HCT116 (cell line): ENCODE results near the gene SNPH. TPM values are rescaled to one million over a fixed set of nuclear protein-coding genes. Genes with fewer than 3 reads are reported as not detected.
A peak's percentile ranks its signal among the peaks of the same experiment; 100 is the strongest.
"Not testable (repeated sequence)": the region's sequence is repeated elsewhere in the genome, so short reads cannot be mapped to it uniquely, and the experiment has no call there.

ENCODE experiments used
- ATAC-seq: fragments of 200-7000 bp; cut with Tn5 transposase; 2 replicates; pipeline ENCODE4 v1.9.1; 2020; ENCODE audit warnings: mild to moderate bottlenecking, moderate library complexity
- BruUV-seq: library from RNA; stranded (reverse); fragments of 400-500 nt; replicated peaks from 2 replicates; lab custom pipeline; 2021; lab: Mats Ljungman, UMichigan
- CTCF ChIA-PET: fragments of 300-600 bp; sonication (Branson Sonifier 250); formaldehyde crosslinking; loops from one replicate; lab custom pipeline; 2021; ENCODE audit warnings: antibody characterized with exemption; lab: Charles Lee
- POLR2A ChIA-PET: fragments of 300-600, 350-600 bp; sonication (Branson Sonifier 250); formaldehyde crosslinking; loops from one replicate; lab custom pipeline; 2021; ENCODE audit warnings: antibody characterized with exemption; lab: Charles Lee
- RAD21 ChIA-PET, 2 experiments: fragments of 300-600 bp; sonication (Branson Sonifier 250); formaldehyde crosslinking; loops; one replicate each; lab custom pipeline; 2023; ENCODE audit warnings: low total read pairs in 2 of 2; ENCODE audit not compliant: uncharacterized antibody in 2 of 2, unreplicated experiment in 2 of 2, low non-redundant PET in 1 of 2; lab: Charles Lee
- DNase-seq: peaks from one replicate; pipeline ENCODE4 v3.0.0-alpha.2; 2010; ENCODE audit warnings: low read depth, low spot score
- H2AFZ ChIP-seq: fragments of 200-600 bp; shearing (Covaris generic), sonication (generic); 2 replicates; pipeline ENCODE4 v1.6.1; 2017; ENCODE audit warnings: low read depth, mixed run types, mixed read lengths, antibody characterized with exemption, low read length; ENCODE audit not compliant: poor library complexity, severe bottlenecking
- H3K27ac ChIP-seq: 2 replicates; pipeline ENCODE4 v1.5.1; 2012; ENCODE audit warnings: low read depth, low read length
- H3K27me3 ChIP-seq: fragments of 200-600 bp; sonication (generic); 2 replicates; pipeline ENCODE4 v1.6.1; 2016; ENCODE audit warnings: mixed run types, low read length, mixed read lengths; ENCODE audit not compliant: insufficient read depth
- H3K36me3 ChIP-seq, 2 experiments: fragments of 200-500 bp in 1 of 2; fragments of 200-600 bp in 1 of 2; sonication (Bioruptor generic) in 1 of 2; sonication (generic) in 1 of 2; 2 replicates each; pipeline versions ENCODE4 v1.5.1 to v1.6.1; 2014 to 2016; ENCODE audit warnings: low read length in 2 of 2, inconsistent platforms in 1 of 2, mixed read lengths in 1 of 2, mixed run types in 1 of 2; ENCODE audit not compliant: insufficient read depth in 2 of 2, control insufficient read depth in 1 of 2
- H3K4me1 ChIP-seq, 2 experiments: fragments of 200-600 bp in 1 of 2; sonication (generic) in 1 of 2; 2 replicates each; pipeline versions ENCODE4 v1.5.1 to v1.6.1; 2012 to 2017; ENCODE audit warnings: low read length in 2 of 2, inconsistent platforms in 1 of 2, mild to moderate bottlenecking in 1 of 2, mixed read lengths in 1 of 2, mixed run types in 1 of 2, moderate library complexity in 1 of 2; ENCODE audit not compliant: insufficient read depth in 2 of 2, control insufficient read depth in 1 of 2
- H3K4me2 ChIP-seq: fragments of 200-600 bp; sonication (generic); 2 replicates; pipeline ENCODE4 v1.6.1; 2017; ENCODE audit warnings: mixed run types, low read length, mixed read lengths
- H3K4me3 ChIP-seq, 2 experiments: fragments of 200-600 bp in 1 of 2; sonication (generic) in 1 of 2; replicated peaks in 1 of 2; 2 replicates each; pipeline ENCODE4 v1.5.1; 2011 to 2016; ENCODE audit warnings: low read length in 2 of 2, control low read depth in 1 of 2, low read depth in 1 of 2, mild to moderate bottlenecking in 1 of 2, mixed read lengths in 1 of 2, mixed run types in 1 of 2
- H3K79me2 ChIP-seq: fragments of 200-600 bp; sonication (generic); 2 replicates; pipeline ENCODE4 v1.6.1; 2017; ENCODE audit warnings: mild to moderate bottlenecking, mixed run types, low read length, moderate library complexity, mixed read lengths; ENCODE audit not compliant: insufficient read depth
- H3K9ac ChIP-seq: fragments of 200-600 bp; sonication (generic); 2 replicates; pipeline ENCODE4 v1.6.1; 2016; ENCODE audit warnings: low read length, mixed read lengths
- H3K9me2 ChIP-seq: fragments of 200-600 bp; sonication (generic), shearing (Covaris generic); 2 replicates; pipeline ENCODE4 v1.6.1; 2017; ENCODE audit warnings: mixed run types, mild to moderate bottlenecking, moderate library complexity; ENCODE audit not compliant: insufficient read depth
- H3K9me3 ChIP-seq, 2 experiments: fragments of 200-500 bp in 1 of 2; fragments of 200-600 bp in 1 of 2; sonication (Bioruptor generic) in 1 of 2; sonication (generic) in 1 of 2; 2 replicates each; pipeline ENCODE4 v1.6.1; 2014 to 2017; ENCODE audit warnings: low read length in 2 of 2, mixed read lengths in 2 of 2, inconsistent platforms in 1 of 2, low read depth in 1 of 2, mild to moderate bottlenecking in 1 of 2, mixed run types in 1 of 2, moderate library complexity in 1 of 2; ENCODE audit not compliant: control insufficient read depth in 1 of 2, insufficient read depth in 1 of 2
- H4K20me1 ChIP-seq: fragments of 200-600 bp; sonication (generic), shearing (Covaris generic); 2 replicates; pipeline ENCODE4 v1.6.1; 2017; ENCODE audit warnings: mixed run types, mild to moderate bottlenecking, moderate library complexity; ENCODE audit not compliant: insufficient read depth
- ATF3 ChIP-seq: IDR thresholded peaks from 2 replicates; pipeline ENCODE4 v1.6.1; 2012
- CTCF ChIP-seq, 3 experiments: fragments of 200-600 bp in 1 of 3; sonication (generic) in 1 of 3; IDR thresholded peaks in 2 of 3; conservative IDR thresholded peaks in 1 of 3; 2 replicates each; pipeline ENCODE4 v1.5.1; 2012 to 2017; ENCODE audit warnings: low read depth in 2 of 3, low read length in 2 of 3, antibody characterized with exemption in 1 of 3, borderline replicate concordance in 1 of 3, control low read depth in 1 of 3, mild to moderate bottlenecking in 1 of 3, mixed read lengths in 1 of 3, mixed run types in 1 of 3, moderate library complexity in 1 of 3; ENCODE audit not compliant: insufficient read depth in 1 of 3
- EZH2phosphoT487 ChIP-seq: fragments of 200-600 bp; IDR thresholded peaks from 2 replicates; pipeline ENCODE4 v1.6.1; 2018; ENCODE audit warnings: antibody characterized with exemption, borderline replicate concordance
- POLR2AphosphoS5 ChIP-seq: IDR thresholded peaks from 2 replicates; pipeline ENCODE4 v1.6.1; 2011; ENCODE audit warnings: mild to moderate bottlenecking, low read depth, low read length, moderate library complexity
- REST ChIP-seq: IDR thresholded peaks from 2 replicates; pipeline ENCODE4 v1.6.1; 2012; ENCODE audit warnings: low read depth
- YY1 ChIP-seq: IDR thresholded peaks from 2 replicates; pipeline ENCODE4 v1.6.1; 2011; ENCODE audit warnings: low read length, low read depth, moderate library complexity, mild to moderate bottlenecking; ENCODE audit not compliant: insufficient replicate concordance; ENCODE audit errors: extremely low read depth
- ZFX ChIP-seq: fragments of 450-650 bp; IDR thresholded peaks from 2 replicates; pipeline ENCODE4 v1.6.1; 2017
- ZNF274 ChIP-seq: fragments of 200-500 bp; sonication (Bioruptor generic); IDR thresholded peaks from 2 replicates; pipeline ENCODE4 v1.6.1; 2014; ENCODE audit warnings: mild to moderate bottlenecking, low read depth, low read length, inconsistent platforms
- intact Hi-C: fragments of 100-400 bp; cut with micrococcal nuclease; formaldehyde crosslinking; loops from 2 replicates; pipeline ENCODE4 v1.10.0; 2022
- total RNA-seq: library from RNA; stranded (reverse); gene quantifications from one replicate; pipeline ENCODE4 v1.2.1, GENCODE V29; 2021; ENCODE audit not compliant: unreplicated experiment

Gene SNPH
- total RNA-seq, 1 experiment from 2014 or later, result 3.2 TPM

GRCh38 chr20:1343446-1344124 is 77.5 kb downstream of the SNPH start:
- H3K4me1 ChIP-seq, H2AFZ ChIP-seq, DNase-seq, H3K27ac ChIP-seq, H3K9ac ChIP-seq, H3K36me3 ChIP-seq, BruUV-seq, H4K20me1 ChIP-seq, H3K27me3 ChIP-seq, intact Hi-C loops, H3K4me2 ChIP-seq, H3K9me3 ChIP-seq, RAD21 ChIA-PET, POLR2A ChIA-PET, H3K9me2 ChIP-seq, H3K4me3 ChIP-seq: not testable (repeated sequence)
- CTCF ChIA-PET, result interaction anchor here (0.7 kb wide), 1 partner anchor 9 kb away, joined by 3 read pairs; no protein-coding TSS in a partner anchor
- ATAC-seq, result peak; percentile 46; the same call in 1 of the 2 replicates
- H3K79me2 ChIP-seq, result peaks cover 14% of the 10 kb centered on the region; the same call in 1 of the 2 replicates
- TF ChIP-seq CTCF (IDR thresholded peaks at IDR 0.05 in 2 of 3, conservative IDR thresholded peaks at IDR 0.05 in 1 of 3; ENCODE audit: borderline replicate concordance in 1 of 3, insufficient read depth in 1 of 3, low read depth in 2 of 3, low read length in 2 of 3), result peak in 1 of 3 experiments; percentile 37; a peak in 2 of 6 replicates

- CTCF ChIA-PET, result no interaction called here
- TF ChIP-seq ZNF274 (no peak), EZH2phosphoT487 (no peak), ZFX (no peak), ATF3 (no peak), YY1 (no peak), REST (no peak), POLR2AphosphoS5 (no peak; the same call in 1 of the 2 replicates)
These were observed 79.1 kb downstream of the SNPH start for GRCh38 chr20:1345030-1345755.

More at GRCh38 chr20:1345030-1345755, 79.1 kb downstream of the SNPH start:
- no TSS peak for BruUV-seq
- no peak overlapping the region for H3K4me2 ChIP-seq
- H3K9me3 ChIP-seq, result no peaks in the 10 kb centered on the region
- H3K9me2 ChIP-seq, result no peaks in the 10 kb centered on the region
- intact Hi-C loops, result no loop called here
- H3K4me1 ChIP-seq, result peaks cover 0 to 5% of the 10 kb centered on the region in 2 experiments; a peak in 1 of 4 replicates
- H3K27me3 ChIP-seq, result no peaks in the 10 kb centered on the region
- ChIA-PET RAD21 (no interaction called here), POLR2A (no interaction called here)
- H3K4me3 ChIP-seq, result no peak overlapping the region
- no peak overlapping the region for H3K27ac ChIP-seq
- no peak overlapping the region for H3K9ac ChIP-seq
- no peak overlapping the region for H2AFZ ChIP-seq
- H3K36me3 ChIP-seq, result 0 out of 4 replicates have a peak, but pooled peaks cover 0 to 3% of the 10 kb centered on the region in 2 experiments
- no peaks in the 10 kb centered on the region for H4K20me1 ChIP-seq
- DNase-seq, result no peak
- H3K79me2 ChIP-seq, result peaks cover 22% of the 10 kb centered on the region; the same call in 1 of the 2 replicates
- no peak for ATAC-seq
